Calu3 (cell line): ENCODE results near the gene IER5L. TPM values are rescaled to one million over a fixed set of nuclear protein-coding genes. Genes with fewer than 3 reads are reported as not detected.
A peak's percentile ranks its signal among the peaks of the same experiment; 100 is the strongest.

Source experiments
- BruUV-seq: library from RNA; stranded (reverse); fragments of 400-500 nt; replicated peaks from 2 replicates; lab custom pipeline; 2021; lab: Mats Ljungman, UMichigan
- CTCF ChIA-PET: fragments of 300-600 bp; sonication (Branson Sonifier 250); formaldehyde crosslinking; loops from one replicate; lab custom pipeline; 2022; ENCODE audit warnings: antibody characterized with exemption; lab: Charles Lee
- DNase-seq: peaks from one replicate; pipeline ENCODE4 v3.0.0; 2022
- H3K27ac Mint-ChIP-seq: one replicate; pipeline ENCODE4 v1.8.0; 2022; ENCODE audit warnings: mixed read lengths; ENCODE audit not compliant: unreplicated experiment
- H3K27me3 Mint-ChIP-seq: one replicate; pipeline ENCODE4 v1.8.0; 2022; ENCODE audit warnings: mixed read lengths; ENCODE audit not compliant: unreplicated experiment
- H3K36me3 Mint-ChIP-seq: one replicate; pipeline ENCODE4 v1.8.0; 2022; ENCODE audit warnings: mild to moderate bottlenecking, moderate library complexity, mixed read lengths; ENCODE audit not compliant: insufficient read depth, unreplicated experiment
- H3K4me1 Mint-ChIP-seq: one replicate; pipeline ENCODE4 v1.8.0; 2022; ENCODE audit warnings: mild to moderate bottlenecking, low read depth, mixed read lengths; ENCODE audit not compliant: unreplicated experiment
- H3K4me3 Mint-ChIP-seq: one replicate; pipeline ENCODE4 v1.8.0; 2022; ENCODE audit warnings: mild to moderate bottlenecking, low read depth, moderate library complexity, mixed read lengths; ENCODE audit not compliant: unreplicated experiment
- H3K9me3 Mint-ChIP-seq: one replicate; pipeline ENCODE4 v1.8.0; 2022; ENCODE audit warnings: low read depth, mixed read lengths; ENCODE audit not compliant: unreplicated experiment
- intact Hi-C: fragments of 100-400 bp; cut with micrococcal nuclease; formaldehyde crosslinking; loops from one replicate; pipeline ENCODE4 v1.10.0; 2022; ENCODE audit not compliant: unreplicated experiment
- total RNA-seq: library from RNA; stranded (reverse); gene quantifications from 2 replicates; pipeline ENCODE4 v1.2.3, GENCODE V29; 2022
- TF ChIP-seq, protein P1 (sequence below): fragments of 200-600 bp; IDR thresholded peaks from one replicate; pipeline ENCODE4 v1.8.0; 2022; ENCODE audit warnings: antibody characterized with exemption; ENCODE audit not compliant: unreplicated experiment

IER5L gene
- total RNA-seq, 1 experiment from 2014 or later = 60.3 TPM

DNA sequence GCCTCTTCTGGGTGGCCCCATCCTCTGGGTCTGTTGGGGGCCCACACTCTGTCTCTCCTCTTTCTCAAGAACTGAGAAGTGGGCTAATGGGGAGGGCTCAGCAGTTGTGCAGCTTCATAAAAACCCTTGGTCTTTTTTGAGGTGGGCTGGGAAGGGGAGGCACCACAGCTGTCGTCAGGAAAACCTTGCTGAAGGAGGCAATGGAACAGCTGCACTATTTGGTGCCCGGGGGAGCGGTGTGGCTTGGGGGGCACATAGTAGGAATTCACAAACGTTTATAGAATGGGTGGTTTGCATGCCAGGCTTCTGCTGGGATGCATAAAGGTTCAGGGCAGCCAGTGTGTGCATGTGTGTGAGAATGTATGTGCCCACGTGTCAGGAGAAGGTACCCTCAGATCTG is 3.2 kb upstream of the IER5L start:
- no TSS peak for BruUV-seq
- CTCF ChIA-PET = interaction anchor here (2.1 kb wide), 1 partner anchor 279 kb away, joined by 11 read pairs; no protein-coding TSS in a partner anchor
- no peaks in the 10 kb centered on the region for H3K27me3 Mint-ChIP-seq

DNA sequence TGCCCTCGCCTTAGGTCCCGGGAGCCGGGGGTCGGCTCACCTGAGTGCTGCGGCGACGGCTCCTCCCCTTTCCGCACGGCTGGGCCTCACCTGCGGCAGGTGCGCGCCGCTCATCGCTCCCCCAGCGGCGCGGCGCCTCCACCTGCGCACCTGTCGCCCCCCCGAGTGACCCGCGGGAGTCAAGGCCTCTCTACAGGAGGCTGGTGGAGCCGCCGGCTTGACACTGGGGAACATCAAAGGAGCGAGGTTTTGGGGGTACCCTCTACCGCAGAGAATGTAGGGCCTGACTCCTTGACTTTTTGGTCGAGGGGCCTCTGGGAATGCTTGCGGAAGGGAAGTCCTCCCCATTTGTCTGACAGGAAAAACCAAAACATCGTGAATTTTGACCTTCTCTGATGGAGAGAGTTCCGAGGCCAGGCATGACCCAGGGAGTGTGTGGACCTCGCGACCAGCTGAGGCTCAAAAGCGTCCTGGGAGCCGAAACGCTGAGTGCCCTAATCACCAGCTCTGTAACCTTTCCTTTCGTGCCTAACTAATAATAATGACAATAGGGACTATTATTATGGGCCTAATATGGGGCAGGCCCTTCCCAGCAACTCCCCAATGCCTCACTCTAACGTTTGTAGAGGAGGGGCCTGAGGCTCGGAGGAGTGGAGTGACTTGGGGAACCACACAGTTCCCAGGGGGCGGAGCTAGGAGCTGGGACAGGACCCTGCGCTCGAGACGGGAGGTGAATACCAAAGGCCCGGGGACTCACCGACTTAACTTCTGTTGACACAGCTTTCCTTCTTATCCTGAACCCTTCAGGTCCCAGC is 714 bp upstream of the IER5L start:
- H3K27ac Mint-ChIP-seq = peak overlapping the region; percentile 63
- CTCF ChIA-PET = interaction anchor here (1.0 to 1.3 kb wide), 4 partner anchors 12 to 165 kb away, joined by 3 to 6 read pairs (median 3); no protein-coding TSS in a partner anchor
- TSS peak; percentile 57 for BruUV-seq

More for the DNA sequence above, 3.2 kb upstream of the IER5L start:
- TF ChIP-seq, protein P1, sequence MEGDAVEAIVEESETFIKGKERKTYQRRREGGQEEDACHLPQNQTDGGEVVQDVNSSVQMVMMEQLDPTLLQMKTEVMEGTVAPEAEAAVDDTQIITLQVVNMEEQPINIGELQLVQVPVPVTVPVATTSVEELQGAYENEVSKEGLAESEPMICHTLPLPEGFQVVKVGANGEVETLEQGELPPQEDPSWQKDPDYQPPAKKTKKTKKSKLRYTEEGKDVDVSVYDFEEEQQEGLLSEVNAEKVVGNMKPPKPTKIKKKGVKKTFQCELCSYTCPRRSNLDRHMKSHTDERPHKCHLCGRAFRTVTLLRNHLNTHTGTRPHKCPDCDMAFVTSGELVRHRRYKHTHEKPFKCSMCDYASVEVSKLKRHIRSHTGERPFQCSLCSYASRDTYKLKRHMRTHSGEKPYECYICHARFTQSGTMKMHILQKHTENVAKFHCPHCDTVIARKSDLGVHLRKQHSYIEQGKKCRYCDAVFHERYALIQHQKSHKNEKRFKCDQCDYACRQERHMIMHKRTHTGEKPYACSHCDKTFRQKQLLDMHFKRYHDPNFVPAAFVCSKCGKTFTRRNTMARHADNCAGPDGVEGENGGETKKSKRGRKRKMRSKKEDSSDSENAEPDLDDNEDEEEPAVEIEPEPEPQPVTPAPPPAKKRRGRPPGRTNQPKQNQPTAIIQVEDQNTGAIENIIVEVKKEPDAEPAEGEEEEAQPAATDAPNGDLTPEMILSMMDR = no peak
- intact Hi-C loops = no loop called here
- no peaks in the 10 kb centered on the region for H3K9me3 Mint-ChIP-seq
- H3K27ac Mint-ChIP-seq = no peak overlapping the region
- peaks cover 45% of the 10 kb centered on the region for H3K4me1 Mint-ChIP-seq
- no peak for DNase-seq
- H3K4me3 Mint-ChIP-seq = no peak overlapping the region
- H3K36me3 Mint-ChIP-seq = peaks cover 52% of the 10 kb centered on the region

DNA sequence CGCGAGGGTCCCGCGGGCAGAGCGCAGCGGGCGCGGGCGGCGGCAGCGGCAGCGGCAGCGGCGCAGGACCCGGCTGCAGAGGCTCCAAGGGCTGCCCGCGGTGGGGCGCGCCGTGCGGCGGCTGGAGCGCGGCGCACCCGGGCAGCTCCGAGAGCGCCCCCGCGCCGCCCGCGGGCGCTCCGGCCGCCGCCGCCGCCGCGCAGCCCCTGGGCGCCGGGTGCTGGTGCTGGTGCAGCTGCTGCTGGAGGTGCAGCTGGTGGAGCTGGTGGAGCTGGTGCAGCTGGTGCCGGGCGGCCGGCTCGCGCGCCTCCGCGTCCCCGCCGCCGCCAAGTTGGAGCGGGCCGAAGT is 644 bp downstream of the IER5L start:
- BruUV-seq = no TSS peak
- CTCF ChIA-PET = interaction anchor here (0.6 to 1.0 kb wide), 3 partner anchors 11 to 308 kb away, joined by 3 to 6 read pairs (median 4); no protein-coding TSS in a partner anchor

More for the DNA sequence above, 714 bp upstream of the IER5L start:
- Mint-ChIP-seq H3K27me3 (no peaks in the 10 kb centered on the region), H3K4me3 (peak overlapping the region; percentile 94), H3K4me1 (peaks cover 27% of the 10 kb centered on the region), H3K36me3 (peaks cover 65% of the 10 kb centered on the region), H3K9me3 (no peaks in the 10 kb centered on the region)
- peak; percentile 76 for DNase-seq
- intact Hi-C loops = loop anchor here (2.0 to 10.0 kb wide), 4 partner anchors 36 to 436 kb away; no protein-coding TSS in a partner anchor
- TF ChIP-seq, protein P1 = no peak

DNA sequence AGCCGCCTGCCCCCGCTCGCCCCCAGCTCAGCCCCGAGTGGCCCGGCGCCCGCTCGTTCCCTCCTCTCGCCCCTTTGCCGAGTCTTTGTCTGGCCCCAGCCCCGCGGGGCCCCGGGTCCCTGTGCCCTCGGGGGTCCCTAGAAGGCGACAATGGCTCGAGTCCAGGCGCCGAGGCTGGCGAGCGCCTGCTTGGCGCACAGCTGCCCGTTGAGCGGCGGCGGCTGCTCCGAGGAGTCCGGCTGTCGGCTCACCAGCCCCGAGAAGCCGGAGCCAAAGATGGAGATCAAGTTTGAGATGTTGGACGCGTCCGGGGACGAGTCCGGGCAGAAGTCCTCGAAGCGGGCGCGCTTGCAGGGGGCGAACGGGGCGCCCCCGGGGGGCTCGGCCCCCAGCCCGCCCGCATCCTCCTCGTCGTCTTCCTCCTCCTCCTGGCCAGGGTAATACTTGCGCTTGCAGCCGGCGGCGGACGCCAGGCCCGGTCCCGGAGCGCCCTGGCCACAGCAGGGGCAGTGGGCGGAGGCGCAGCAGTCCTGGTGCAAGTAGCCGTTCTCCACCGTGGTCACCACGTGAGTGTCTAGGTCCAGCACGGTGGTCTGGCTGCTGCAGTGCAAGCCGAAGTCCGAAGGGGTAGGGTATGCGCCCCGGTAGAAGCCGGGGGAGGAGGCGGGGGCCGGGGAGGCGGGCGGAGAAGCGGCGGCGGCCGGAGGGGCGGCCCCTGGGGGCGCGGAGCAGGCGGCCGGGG is 1.2 kb downstream of the IER5L start:
- Mint-ChIP-seq H3K4me3 (peak overlapping the region; percentile 94), H3K4me1 (peaks cover 25% of the 10 kb centered on the region), H3K36me3 (peaks cover 67% of the 10 kb centered on the region), H3K27ac (peak overlapping the region; percentile 63), H3K9me3 (no peaks in the 10 kb centered on the region), H3K27me3 (no peaks in the 10 kb centered on the region)
- no peak for DNase-seq
- TF ChIP-seq, protein P1 = no peak
- CTCF ChIA-PET = interaction anchor here (0.9 kb wide), 1 partner anchor 36 kb away, joined by 3 read pairs; no protein-coding TSS in a partner anchor
- intact Hi-C loops = loop anchor here (5.0 to 10.0 kb wide), 3 partner anchors 35 to 438 kb away; no protein-coding TSS in a partner anchor
- no TSS peak for BruUV-seq

More for the DNA sequence above, 644 bp downstream of the IER5L start:
- peaks cover 31% of the 10 kb centered on the region for H3K4me1 Mint-ChIP-seq
- TF ChIP-seq, protein P1 = no peak
- no peak for DNase-seq
- intact Hi-C loops = loop anchor here (5.0 to 10.0 kb wide), 3 partner anchors 35 to 437 kb away; no protein-coding TSS in a partner anchor
- H3K4me3 Mint-ChIP-seq = peak overlapping the region; percentile 94
- no peaks in the 10 kb centered on the region for H3K27me3 Mint-ChIP-seq
- H3K36me3 Mint-ChIP-seq = peaks cover 70% of the 10 kb centered on the region
- H3K9me3 Mint-ChIP-seq = no peaks in the 10 kb centered on the region
- H3K27ac Mint-ChIP-seq = peak overlapping the region; percentile 78
